TTC549 (cell line): ENCODE results near the gene CNIH3.
"Not testable (repeated sequence)": the region's sequence is repeated elsewhere in the genome, so short reads cannot be mapped to it uniquely, and the experiment has no call there.

ENCODE experiments used
- FAIRE-seq: peaks from 2 replicates; lab custom pipeline; 2012; peaks lifted over from hg19 to GRCh38; lab: Jason Lieb, UNC

CNIH3 gene

GRCh38 chr1:224643653-224644052 lies 27.5 kb downstream of the CNIH3 start:
- no peak for FAIRE-seq

GRCh38 chr1:224644553-224645154 lies 28.5 kb downstream of the CNIH3 start:
- FAIRE-seq, result peak; percentile 56

GRCh38 chr1:224647449-224647848 lies 31.3 kb downstream of the CNIH3 start:
- no peak for FAIRE-seq

DNA sequence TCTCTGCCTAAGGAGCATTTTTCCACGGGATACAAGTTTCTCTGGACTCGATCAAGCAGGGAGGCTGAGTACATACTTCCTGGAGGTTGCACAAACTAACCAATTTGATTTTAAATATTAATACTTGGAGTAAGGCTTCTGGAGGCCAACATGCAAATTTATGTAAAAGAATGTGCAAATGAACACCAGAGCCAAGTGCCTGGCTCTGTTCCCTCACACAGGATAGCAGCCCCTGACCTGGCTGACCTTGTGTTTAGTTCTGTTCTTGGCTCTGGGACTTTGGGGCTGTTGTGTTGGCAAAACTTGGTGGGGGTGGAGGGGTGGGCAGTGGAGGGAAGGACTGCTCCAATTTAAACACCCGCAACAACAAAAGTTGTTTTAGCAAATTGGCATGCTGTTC lies 34.2 kb downstream of the CNIH3 start:
- FAIRE-seq, result no peak

GRCh38 chr1:224651188-224651587 lies 35.1 kb downstream of the CNIH3 start:
- no peak for FAIRE-seq

- no peak for FAIRE-seq
These were observed 40.3 kb downstream of the CNIH3 start for GRCh38 chr1:224656392-224656791.

- no peak for FAIRE-seq
These were observed 44.0 kb downstream of the CNIH3 start for GRCh38 chr1:224660074-224660473.

GRCh38 chr1:224662870-224663269 lies 46.8 kb downstream of the CNIH3 start:
- no peak for FAIRE-seq

- FAIRE-seq, result no peak
These were observed 48.9 kb downstream of the CNIH3 start for GRCh38 chr1:224665016-224665415.

DNA sequence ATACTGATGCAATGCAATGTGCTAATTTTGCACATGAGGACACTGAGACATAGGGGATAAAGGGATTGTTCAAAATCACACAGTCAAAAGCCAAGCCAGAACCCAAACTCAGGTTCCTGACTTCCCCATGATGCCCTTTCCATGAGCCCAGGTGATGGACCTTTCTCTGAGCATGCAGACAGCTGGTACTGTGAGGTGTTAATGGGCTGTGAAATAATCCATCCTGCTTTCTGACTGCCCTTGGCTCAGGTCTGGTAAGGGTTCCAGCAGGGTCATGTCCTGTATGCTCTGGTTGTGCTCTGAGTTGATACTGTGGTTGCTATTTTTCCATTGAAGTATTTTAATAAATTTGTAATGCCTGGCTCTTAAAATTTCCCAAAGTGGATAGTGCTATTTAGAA lies 50.0 kb downstream of the CNIH3 start:
- FAIRE-seq, result no peak

GRCh38 chr1:224666913-224667312 lies 50.8 kb downstream of the CNIH3 start:
- FAIRE-seq, result no peak

GRCh38 chr1:224668984-224669383 lies 52.9 kb downstream of the CNIH3 start:
- no peak for FAIRE-seq

- no peak for FAIRE-seq
These were observed 53.3 kb downstream of the CNIH3 start for GRCh38 chr1:224669403-224669802.

GRCh38 chr1:224670506-224670905 lies 54.4 kb downstream of the CNIH3 start:
- no peak for FAIRE-seq

DNA sequence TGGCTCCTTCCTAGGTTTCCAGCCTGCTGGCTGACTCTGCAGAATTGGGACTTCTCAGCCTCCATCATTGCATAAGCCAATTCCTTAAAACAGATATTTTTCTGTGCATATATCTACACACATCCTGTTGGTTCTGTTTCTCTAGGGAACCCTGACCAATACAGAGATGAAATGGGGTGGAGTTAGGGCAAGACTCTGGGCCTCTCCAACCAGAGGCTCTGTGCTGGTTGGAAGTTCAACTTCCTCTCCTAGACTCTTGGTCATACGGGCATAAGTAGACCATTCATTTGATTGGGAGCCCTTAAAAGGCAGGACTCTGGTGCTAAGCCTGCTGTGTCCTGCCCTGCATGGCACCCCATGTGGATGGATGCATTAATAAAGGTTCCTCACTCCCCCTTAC lies 55.0 kb downstream of the CNIH3 start:
- FAIRE-seq, result no peak

- no peak for FAIRE-seq
These were observed 57.0 kb downstream of the CNIH3 start for GRCh38 chr1:224673141-224673540.

DNA sequence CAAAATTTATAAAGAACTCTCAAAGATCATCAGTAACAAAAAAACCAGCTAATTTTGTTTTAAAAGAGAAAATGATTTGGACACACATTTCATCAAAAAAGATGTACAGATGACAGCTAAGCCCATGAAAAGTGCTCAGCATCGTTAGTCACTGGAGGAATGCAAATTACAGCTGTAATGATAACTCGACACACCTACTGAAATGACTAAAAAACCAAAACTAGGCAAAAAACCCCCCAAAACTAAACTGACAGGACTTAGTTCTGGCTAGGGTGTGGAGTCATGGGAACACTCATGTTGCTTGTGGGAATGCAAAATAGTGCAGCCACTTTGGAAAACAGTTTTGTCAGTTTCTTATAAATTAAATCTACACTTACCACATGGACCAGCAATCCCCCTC lies 59.5 kb downstream of the CNIH3 start:
- FAIRE-seq, result no peak

DNA sequence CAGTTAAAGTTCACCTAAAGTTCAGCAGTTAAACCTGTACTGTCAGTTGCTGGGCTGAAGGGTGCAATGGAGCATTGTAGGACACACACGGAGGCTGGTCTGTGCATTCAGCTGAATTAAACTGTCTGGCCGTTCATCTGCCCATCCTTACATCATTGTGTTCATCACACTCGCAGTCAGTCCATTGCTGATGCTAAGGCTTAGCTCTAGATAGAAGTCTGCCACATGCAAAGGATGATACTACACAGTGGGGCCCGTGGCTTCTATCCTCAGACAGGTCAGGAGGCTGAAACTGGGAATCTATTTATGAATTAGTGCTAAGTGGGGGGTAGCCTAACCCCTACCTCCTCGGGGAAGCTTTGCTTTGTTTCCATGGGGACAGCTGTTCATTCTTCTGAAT lies 60.4 kb downstream of the CNIH3 start:
- no peak for FAIRE-seq

GRCh38 chr1:224678168-224678567 lies 62.1 kb downstream of the CNIH3 start:
- FAIRE-seq, result no peak

DNA sequence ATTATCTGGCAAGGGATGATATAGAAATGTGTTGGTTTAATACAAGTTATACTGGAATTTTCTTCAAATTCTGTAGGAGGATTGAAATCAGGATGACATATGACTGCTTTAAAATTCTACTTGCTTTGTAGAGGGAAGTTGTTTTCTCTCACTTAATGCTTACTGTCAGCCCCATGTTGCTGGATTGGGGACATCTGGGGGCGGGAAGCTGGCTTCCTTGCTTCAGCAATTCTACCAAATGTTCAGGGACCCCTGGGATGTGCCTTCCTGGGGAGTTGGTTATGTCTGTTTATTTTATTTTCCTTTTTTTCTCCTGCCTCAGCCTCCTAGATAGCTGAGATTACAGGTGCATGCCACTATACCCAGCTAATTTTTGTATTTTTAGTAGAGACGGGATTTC lies 63.5 kb downstream of the CNIH3 start:
- FAIRE-seq, result no peak

- FAIRE-seq, result no peak
These were observed 65.7 kb downstream of the CNIH3 start for GRCh38 chr1:224681816-224682215.

DNA sequence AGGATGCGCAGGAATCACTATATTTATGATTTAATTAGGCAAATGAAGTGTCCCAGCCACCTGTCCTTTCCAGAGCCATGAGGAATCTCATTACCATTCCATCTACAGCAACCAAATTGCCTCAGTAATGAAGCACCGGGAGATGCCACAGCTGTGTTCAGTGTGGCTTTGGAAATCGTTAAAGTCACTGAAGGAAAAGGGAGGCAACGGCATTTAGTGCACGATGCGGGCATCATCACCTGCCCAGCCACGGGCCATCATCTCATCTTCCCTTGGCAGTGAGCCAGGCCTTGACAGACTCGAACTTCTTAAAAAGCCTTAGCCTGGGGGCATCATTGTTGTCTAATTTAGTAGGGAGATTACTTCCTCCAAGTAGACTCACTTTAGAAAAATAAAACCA lies 67.8 kb downstream of the CNIH3 start:
- no peak for FAIRE-seq

- FAIRE-seq, result no peak
These were observed 68.9 kb downstream of the CNIH3 start for GRCh38 chr1:224684979-224685425.

- FAIRE-seq, result not testable (repeated sequence)
These were observed 70.0 kb downstream of the CNIH3 start for GRCh38 chr1:224686140-224686539.

DNA sequence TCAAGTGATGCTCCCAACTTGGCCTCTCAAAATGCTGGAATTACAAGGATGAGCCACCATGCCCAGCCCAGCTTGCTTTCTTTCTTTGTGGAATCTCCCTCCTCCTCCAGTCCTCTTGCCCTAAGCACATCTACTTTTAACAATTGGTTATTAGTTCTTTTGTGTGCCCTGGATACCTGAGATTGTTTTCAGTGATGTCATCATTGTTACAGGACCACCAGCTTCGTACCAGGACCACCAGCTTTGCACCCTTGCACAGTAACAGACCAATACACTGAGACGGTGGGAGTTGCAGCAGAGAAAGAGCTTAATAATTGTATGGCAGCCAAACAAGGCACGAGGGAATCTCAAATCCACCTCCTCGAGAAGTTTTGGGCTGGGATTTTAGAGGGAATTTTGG lies 71.3 kb downstream of the CNIH3 start:
- FAIRE-seq, result no peak
